GM18520 (cell line): ENCODE measurements around the gene MYDGF.

ENCODE experiments used
- ATAC-seq: cut with Tn5 transposase; IDR thresholded peaks from one replicate; pipeline ENCODE4 v1.9.1; 2021; ENCODE audit not compliant: unreplicated experiment

Gene MYDGF

DNA sequence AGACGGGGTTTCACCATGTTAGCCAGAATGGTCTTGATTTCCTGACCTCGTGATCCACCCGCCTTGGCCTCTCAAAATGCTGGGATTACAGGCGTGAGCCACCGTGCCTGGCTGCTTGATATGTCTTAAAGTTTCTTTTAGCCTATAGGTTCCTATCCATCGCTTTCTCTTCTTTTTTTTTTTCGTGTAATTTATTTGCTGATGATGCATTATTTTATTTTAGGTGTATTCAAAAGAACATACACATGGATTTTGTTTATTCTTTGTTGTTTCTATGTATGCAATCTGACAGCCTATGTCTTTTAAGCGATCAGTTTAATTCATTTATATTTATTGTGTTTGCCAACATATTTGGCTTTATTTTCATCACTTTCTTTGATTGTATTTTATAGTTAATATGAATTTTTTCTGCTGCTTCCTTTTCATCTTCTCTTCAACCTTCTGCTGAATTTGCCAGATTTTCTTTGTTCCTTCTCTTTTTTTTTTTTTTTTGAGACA, 56.8 kb downstream of the MYDGF start:
- ATAC-seq = no peak

DNA sequence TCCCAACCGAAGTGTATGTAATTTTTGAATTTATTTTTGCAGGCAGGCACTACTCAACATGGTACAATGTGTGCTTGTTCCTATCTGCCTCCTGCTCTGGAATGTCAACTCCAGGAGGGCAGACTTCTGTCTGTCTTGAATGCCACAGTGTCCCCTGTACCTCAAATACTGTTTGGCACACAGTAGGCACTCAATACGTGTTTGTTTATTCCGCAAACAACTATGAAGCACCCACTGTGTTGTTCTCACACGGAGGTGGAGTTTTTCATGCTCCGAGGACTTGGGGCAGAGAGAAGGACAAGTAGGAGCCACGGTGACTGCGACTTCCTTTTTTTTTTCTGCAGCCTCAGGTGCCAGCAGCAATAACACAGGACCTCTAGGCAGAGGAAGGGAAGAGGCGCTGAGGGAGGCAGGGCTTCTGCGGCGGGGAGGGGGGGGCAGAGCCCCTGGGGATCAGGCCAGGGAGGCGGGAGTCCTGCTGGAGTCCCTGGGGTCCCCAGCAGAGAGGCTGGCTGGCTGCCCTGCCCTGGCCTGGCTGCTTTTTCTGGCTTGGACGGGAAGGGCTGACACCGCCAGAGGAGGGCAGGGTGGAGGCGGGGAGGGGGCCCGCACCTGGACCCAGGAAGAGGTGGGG, 60.1 kb downstream of the MYDGF start:
- ATAC-seq = no peak
